Endothelial cell of umbilical vein (primary cell): ENCODE data around the gene PRMT1.

Experiments
- EZH2 ChIP-seq: IDR thresholded peaks from 2 replicates; pipeline ENCODE4 v1.6.1; 2012; ENCODE audit warnings: borderline replicate concordance, low read depth, mild to moderate bottlenecking, moderate library complexity, low read length, inconsistent platforms; ENCODE audit not compliant: severe bottlenecking
- FOS ChIP-seq: IDR thresholded peaks from 2 replicates; pipeline ENCODE4 v1.6.1; 2011; ENCODE audit warnings: mild to moderate bottlenecking, low read length, moderate library complexity, borderline replicate concordance; ENCODE audit not compliant: insufficient read depth
- JUN ChIP-seq: IDR thresholded peaks from 2 replicates; pipeline ENCODE4 v1.6.1; 2011; ENCODE audit warnings: borderline replicate concordance, low read depth; ENCODE audit not compliant: insufficient read length, insufficient read depth
- POLR2A ChIP-seq: IDR thresholded peaks from 2 replicates; pipeline ENCODE4 v1.6.1; 2012; ENCODE audit warnings: low read depth, mild to moderate bottlenecking, control low read depth, low read length
- POLR2AphosphoS5 ChIP-seq: IDR thresholded peaks from 2 replicates; pipeline ENCODE4 v1.6.1; 2012; ENCODE audit warnings: low read depth, mild to moderate bottlenecking, control low read depth, low read length, moderate library complexity; ENCODE audit not compliant: insufficient read depth
- TF ChIP-seq, protein P1 (sequence below): IDR thresholded peaks from 2 replicates; pipeline ENCODE4 v1.6.1; 2011; ENCODE audit not compliant: insufficient read depth, insufficient read length
- TF ChIP-seq, protein P2 (sequence below), 2 donors: IDR thresholded peaks; 1 replicate in 1 of 2; 2 replicates in 1 of 2; pipeline ENCODE4 v1.5.1; 2011; ENCODE audit warnings: low read length in 2 of 2, mild to moderate bottlenecking in 2 of 2, moderate library complexity in 2 of 2, control low read depth in 1 of 2, inconsistent platforms in 1 of 2, low read depth in 1 of 2; ENCODE audit not compliant: insufficient read depth in 1 of 2; ENCODE audit errors: extremely low read depth in 1 of 2

DNA sequence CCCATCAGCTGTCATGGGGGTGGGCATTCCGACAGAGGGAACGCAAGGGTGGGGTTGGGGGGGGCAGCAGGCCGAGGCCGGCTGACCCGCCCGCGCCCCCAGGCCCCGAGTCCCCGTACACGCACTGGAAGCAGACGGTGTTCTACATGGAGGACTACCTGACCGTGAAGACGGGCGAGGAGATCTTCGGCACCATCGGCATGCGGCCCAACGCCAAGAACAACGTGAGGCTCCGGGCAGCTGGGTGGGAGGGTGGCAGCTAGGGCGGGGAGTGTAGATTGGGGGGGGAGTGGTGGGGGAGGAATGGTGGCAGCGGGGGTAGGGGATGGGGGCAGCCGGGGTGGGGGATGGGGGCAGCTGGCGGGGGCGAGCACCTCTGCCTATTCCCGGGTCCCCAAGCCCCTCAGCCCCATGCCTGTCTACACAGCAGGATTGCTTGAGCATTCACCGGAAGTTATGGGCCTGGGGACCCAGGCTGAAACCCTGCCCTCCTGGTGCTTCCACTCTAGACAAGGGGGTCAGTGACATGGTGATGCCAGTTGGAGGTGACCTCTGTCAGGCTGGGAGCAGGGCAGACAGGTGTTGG, 9.5 kb downstream of the PRMT1 start:
- TF ChIP-seq, protein P1, sequence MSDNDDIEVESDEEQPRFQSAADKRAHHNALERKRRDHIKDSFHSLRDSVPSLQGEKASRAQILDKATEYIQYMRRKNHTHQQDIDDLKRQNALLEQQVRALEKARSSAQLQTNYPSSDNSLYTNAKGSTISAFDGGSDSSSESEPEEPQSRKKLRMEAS, result no peak
- TF ChIP-seq POLR2AphosphoS5 (no peak), POLR2A (no peak), EZH2 (no peak), JUN (no peak), FOS (no peak)
- TF ChIP-seq, protein P2, sequence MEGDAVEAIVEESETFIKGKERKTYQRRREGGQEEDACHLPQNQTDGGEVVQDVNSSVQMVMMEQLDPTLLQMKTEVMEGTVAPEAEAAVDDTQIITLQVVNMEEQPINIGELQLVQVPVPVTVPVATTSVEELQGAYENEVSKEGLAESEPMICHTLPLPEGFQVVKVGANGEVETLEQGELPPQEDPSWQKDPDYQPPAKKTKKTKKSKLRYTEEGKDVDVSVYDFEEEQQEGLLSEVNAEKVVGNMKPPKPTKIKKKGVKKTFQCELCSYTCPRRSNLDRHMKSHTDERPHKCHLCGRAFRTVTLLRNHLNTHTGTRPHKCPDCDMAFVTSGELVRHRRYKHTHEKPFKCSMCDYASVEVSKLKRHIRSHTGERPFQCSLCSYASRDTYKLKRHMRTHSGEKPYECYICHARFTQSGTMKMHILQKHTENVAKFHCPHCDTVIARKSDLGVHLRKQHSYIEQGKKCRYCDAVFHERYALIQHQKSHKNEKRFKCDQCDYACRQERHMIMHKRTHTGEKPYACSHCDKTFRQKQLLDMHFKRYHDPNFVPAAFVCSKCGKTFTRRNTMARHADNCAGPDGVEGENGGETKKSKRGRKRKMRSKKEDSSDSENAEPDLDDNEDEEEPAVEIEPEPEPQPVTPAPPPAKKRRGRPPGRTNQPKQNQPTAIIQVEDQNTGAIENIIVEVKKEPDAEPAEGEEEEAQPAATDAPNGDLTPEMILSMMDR (IDR thresholded peaks at IDR 0.05; ENCODE audit: extremely low read depth in 1 of 2, insufficient read depth in 1 of 2, low read depth in 1 of 2, low read length in 2 of 2), result no peak
